Tracheal epithelial cell (primary cell): ENCODE results near the gene TBC1D2B. TPM values are rescaled to one million over a fixed set of nuclear protein-coding genes. Genes with fewer than 3 reads are reported as not detected.

Experiments used
- total RNA-seq: library from RNA; depleted of rRNA; stranded (reverse); fragments of >200 nt; gene quantifications from 2 replicates; pipeline ENCODE4 v1.2.1, GENCODE V29; 2014

TBC1D2B gene
- 15.2 and 23.4 TPM in 2 replicates for total RNA-seq

DNA sequence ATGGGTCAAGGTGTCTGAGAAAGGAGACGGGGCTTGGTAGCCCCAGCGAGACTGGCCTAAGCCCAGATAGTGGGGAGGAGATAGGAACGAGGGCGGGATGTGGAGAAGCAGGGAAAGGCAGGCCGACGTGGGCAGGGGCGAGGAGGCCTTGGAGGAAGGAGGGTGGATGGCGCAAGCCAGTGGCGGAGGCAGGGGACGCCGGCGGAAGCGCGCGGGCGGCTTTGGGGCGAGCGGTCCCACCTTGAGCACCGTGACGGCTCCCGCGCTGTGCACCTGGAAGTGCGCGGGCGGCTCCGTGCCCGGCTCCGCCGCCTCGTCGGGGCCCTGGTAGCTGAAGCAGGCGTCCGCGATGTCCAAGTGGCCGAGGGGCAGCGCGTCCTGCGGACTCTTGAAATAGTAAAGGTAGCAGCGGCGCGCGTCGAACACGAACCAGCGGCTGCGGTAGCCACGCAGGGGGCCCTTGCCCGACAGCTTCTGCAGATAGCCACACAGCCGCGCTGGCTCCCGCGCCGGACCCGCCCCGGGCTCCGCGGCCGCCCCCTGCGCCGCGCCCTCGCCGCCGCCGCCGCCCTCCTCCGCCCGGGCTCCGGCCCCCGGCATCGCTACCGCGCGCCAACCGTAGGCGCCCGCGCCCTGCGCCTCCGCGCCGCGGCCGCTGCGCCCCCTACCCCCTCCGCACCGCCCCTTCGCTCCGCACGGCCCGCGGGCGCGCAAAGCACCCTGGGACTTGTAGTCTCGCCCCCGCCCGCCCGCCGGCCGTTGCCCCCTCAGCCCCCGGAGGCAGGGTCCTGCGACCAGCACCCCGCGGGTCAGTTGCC, at the start of gene TBC1D2B:
TSS of gene TBC1D2B (minus strand) at position 659 of the 818 bp plus-strand sequence. CDS start at position 600, 59 bp downstream.

DNA sequence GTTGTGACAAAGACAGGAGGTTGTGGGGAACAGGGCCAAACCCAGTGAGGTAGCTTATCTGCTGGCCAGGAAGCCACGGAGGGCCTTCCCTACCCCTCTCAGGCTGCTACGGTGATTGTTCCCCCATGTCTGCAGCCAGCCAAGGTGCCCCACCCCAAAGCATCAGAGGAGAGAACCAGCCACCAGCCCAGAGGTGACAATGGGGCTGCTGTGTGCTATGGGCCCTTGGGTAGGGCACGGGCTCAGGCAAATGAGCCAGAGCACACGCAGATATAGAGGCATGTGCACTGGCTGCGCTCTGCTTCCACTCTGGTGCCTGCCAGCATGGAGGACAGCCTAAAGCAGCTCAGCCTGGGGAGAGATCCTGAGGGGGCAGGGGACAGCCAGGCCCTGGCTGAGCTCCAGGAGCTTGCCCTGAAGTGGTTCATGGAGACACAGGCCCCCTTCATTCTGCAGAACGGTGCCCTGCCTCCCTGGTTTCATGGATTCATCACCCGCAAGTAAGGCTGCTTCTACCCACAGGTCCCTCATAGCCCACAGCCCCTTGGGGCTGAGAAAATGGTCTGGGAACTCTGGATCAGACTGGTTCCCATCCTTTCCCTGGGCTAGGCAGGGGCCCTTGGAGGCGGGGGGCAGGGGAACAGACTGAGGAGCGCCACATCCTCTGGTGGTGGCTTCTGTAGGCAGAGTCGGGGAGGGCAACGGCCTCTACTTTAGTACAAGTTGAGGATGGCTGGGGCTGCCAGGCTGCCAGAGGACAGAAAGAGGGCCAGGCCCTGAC, 14.9 kb upstream of the TBC1D2B start, which contains the start of gene SH2D7:
TSS of gene SH2D7 (plus strand) at position 301 of the 781 bp plus-strand sequence. CDS start at position 325, 24 bp downstream.

Other genes with a start within 250 kb of the TBC1D2B start
- gene SH2D7, start 14.8 kb upstream of the TBC1D2B start, total RNA-seq: not detected in 2 replicates
- gene CIB2, start 53.7 kb upstream of the TBC1D2B start, total RNA-seq: 3.9 and 4.7 TPM in 2 replicates
- 38.8 and 41.3 TPM in 2 replicates for gene IDH3A, start 71.7 kb upstream of the TBC1D2B start, total RNA-seq
- gene ACSBG1, start 156.9 kb upstream of the TBC1D2B start, total RNA-seq: not detected in 2 replicates
- gene DNAJA4, start 186.9 kb upstream of the TBC1D2B start, total RNA-seq: 6.0 and 13.6 TPM in 2 replicates
- gene SKIC8, start 221.9 kb upstream of the TBC1D2B start, total RNA-seq: 39.9 and 50.6 TPM in 2 replicates